Kidney epithelial cell (primary cell): ENCODE measurements around the gene PPP4R1. TPM values are rescaled to one million over a fixed set of nuclear protein-coding genes. Genes with fewer than 3 reads are reported as not detected.

Experiments used
- DNase-seq: peaks from one replicate; pipeline ENCODE4 v3.0.0-alpha.2; 2010; ENCODE audit warnings: low read depth
- H3K27me3 ChIP-seq: 2 replicates; pipeline ENCODE4 v1.6.0; 2011; ENCODE audit warnings: low read length; ENCODE audit not compliant: control insufficient read depth, insufficient read depth
- H3K36me3 ChIP-seq: 2 replicates; pipeline ENCODE4 v1.5.1; 2011; ENCODE audit warnings: low read length; ENCODE audit not compliant: control insufficient read depth, insufficient read depth
- H3K4me3 ChIP-seq: 2 replicates; pipeline ENCODE4 v1.5.1; 2011; ENCODE audit warnings: low read depth, mild to moderate bottlenecking, control low read depth, low read length
- CTCF ChIP-seq: IDR thresholded peaks from 2 replicates; pipeline ENCODE4 v1.5.1; 2011; ENCODE audit warnings: mild to moderate bottlenecking, moderate library complexity, low read length, control low read depth, inconsistent platforms; ENCODE audit not compliant: insufficient read depth, poor library complexity, severe bottlenecking
- total RNA-seq: library from RNA; depleted of rRNA; stranded (reverse); fragments of >200 nt; gene quantifications from 2 replicates; pipeline ENCODE4 v1.2.3, GENCODE V29; 2015

Gene PPP4R1
- total RNA-seq, 1 donor from 2014 or later, result 83.8 TPM

GRCh38 chr18:9539938-9540337 is 74.4 kb downstream of the PPP4R1 start:
- no peak for DNase-seq
- peaks cover 4% of the 10 kb centered on the region for H3K36me3 ChIP-seq
- no peak for TF ChIP-seq CTCF

GRCh38 chr18:9539283-9539682 is 75.1 kb downstream of the PPP4R1 start:
- H3K4me3 ChIP-seq, result no peak overlapping the region
- H3K27me3 ChIP-seq, result no peaks in the 10 kb centered on the region
- TF ChIP-seq CTCF, result no peak
- peaks cover 4% of the 10 kb centered on the region for H3K36me3 ChIP-seq
- no peak for DNase-seq

More at GRCh38 chr18:9539938-9540337, 74.4 kb downstream of the PPP4R1 start:
- Histone ChIP-seq H3K4me3 (no peak overlapping the region), H3K27me3 (no peaks in the 10 kb centered on the region)

GRCh38 chr18:9537677-9538076 is 76.7 kb downstream of the PPP4R1 start:
- no peak for DNase-seq
- Histone ChIP-seq H3K27me3 (no peaks in the 10 kb centered on the region), H3K36me3 (peaks cover 4% of the 10 kb centered on the region), H3K4me3 (no peak overlapping the region)
- no peak for TF ChIP-seq CTCF

GRCh38 chr18:9536354-9537152 is 77.8 kb downstream of the PPP4R1 start:
- Histone ChIP-seq H3K36me3 (peaks cover 4% of the 10 kb centered on the region), H3K4me3 (no peak overlapping the region), H3K27me3 (no peaks in the 10 kb centered on the region)
- TF ChIP-seq CTCF, result no peak
- DNase-seq, result no peak

GRCh38 chr18:9535430-9535991 is 78.8 kb downstream of the PPP4R1 start:
- no peak for TF ChIP-seq CTCF
- DNase-seq, result no peak
- no peak overlapping the region for H3K4me3 ChIP-seq
- H3K27me3 ChIP-seq, result no peaks in the 10 kb centered on the region
- peaks cover 4% of the 10 kb centered on the region for H3K36me3 ChIP-seq
